HFFc6 (cell line): Measurements from ENCODE around the gene PALD1. TPM values are rescaled to one million over a fixed set of nuclear protein-coding genes. Genes with fewer than 3 reads are reported as not detected.
A peak's percentile ranks its signal among the peaks of the same experiment; 100 is the strongest.

Source experiments
- DNase-seq: peaks from one replicate; pipeline ENCODE4 v3.0.0-alpha.2; 2018
- H3K27ac Mint-ChIP-seq: 2 replicates; pipeline ENCODE4 v1.8.0; 2020; ENCODE audit warnings: mild to moderate bottlenecking, mixed read lengths
- H3K27me3 Mint-ChIP-seq: 2 replicates; pipeline ENCODE4 v1.8.0; 2021; ENCODE audit warnings: mild to moderate bottlenecking, moderate library complexity, mixed read lengths; ENCODE audit not compliant: insufficient read depth
- H3K36me3 Mint-ChIP-seq: 2 replicates; pipeline ENCODE4 v1.8.0; 2021; ENCODE audit warnings: low read depth, mixed read lengths
- H3K4me1 Mint-ChIP-seq: 2 replicates; pipeline ENCODE4 v1.8.0; 2020; ENCODE audit warnings: low read depth, mixed read lengths
- H3K4me3 Mint-ChIP-seq: 2 replicates; pipeline ENCODE4 v1.8.0; 2020; ENCODE audit warnings: mild to moderate bottlenecking, moderate library complexity, mixed read lengths
- H3K9me3 Mint-ChIP-seq: 2 replicates; pipeline ENCODE4 v1.8.0; 2020; ENCODE audit warnings: mild to moderate bottlenecking, mixed read lengths
- total RNA-seq, 6 experiments: library from RNA; stranded (reverse); fragmentation: NEBNext Ultra II Directional; extraction: Animal tissue kit (Norgen Biotek cat#: 25700); gene quantifications; 2 replicates in 1 of 6; 3 replicates in 5 of 6; pipeline ENCODE4 v1.2.3, GENCODE V29; 2021
- TF ChIP-seq, protein P1 (sequence below): fragments of 200-600 bp; sonication (generic); IDR thresholded peaks from 2 replicates; pipeline ENCODE4 v1.5.0; 2021; ENCODE audit warnings: antibody characterized with exemption, mild to moderate bottlenecking

The PALD1 gene
- total RNA-seq, 6 experiments from 2014 or later = not detected

- H3K36me3 Mint-ChIP-seq = no peaks in the 10 kb centered on the region
- TF ChIP-seq, protein P1, sequence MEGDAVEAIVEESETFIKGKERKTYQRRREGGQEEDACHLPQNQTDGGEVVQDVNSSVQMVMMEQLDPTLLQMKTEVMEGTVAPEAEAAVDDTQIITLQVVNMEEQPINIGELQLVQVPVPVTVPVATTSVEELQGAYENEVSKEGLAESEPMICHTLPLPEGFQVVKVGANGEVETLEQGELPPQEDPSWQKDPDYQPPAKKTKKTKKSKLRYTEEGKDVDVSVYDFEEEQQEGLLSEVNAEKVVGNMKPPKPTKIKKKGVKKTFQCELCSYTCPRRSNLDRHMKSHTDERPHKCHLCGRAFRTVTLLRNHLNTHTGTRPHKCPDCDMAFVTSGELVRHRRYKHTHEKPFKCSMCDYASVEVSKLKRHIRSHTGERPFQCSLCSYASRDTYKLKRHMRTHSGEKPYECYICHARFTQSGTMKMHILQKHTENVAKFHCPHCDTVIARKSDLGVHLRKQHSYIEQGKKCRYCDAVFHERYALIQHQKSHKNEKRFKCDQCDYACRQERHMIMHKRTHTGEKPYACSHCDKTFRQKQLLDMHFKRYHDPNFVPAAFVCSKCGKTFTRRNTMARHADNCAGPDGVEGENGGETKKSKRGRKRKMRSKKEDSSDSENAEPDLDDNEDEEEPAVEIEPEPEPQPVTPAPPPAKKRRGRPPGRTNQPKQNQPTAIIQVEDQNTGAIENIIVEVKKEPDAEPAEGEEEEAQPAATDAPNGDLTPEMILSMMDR = no peak
- no peak overlapping the region for H3K4me3 Mint-ChIP-seq
- no peak for DNase-seq
- H3K4me1 Mint-ChIP-seq = no peaks in the 10 kb centered on the region
- H3K27ac Mint-ChIP-seq = no peak overlapping the region
- H3K27me3 Mint-ChIP-seq = peaks cover 41% of the 10 kb centered on the region
- H3K9me3 Mint-ChIP-seq = no peaks in the 10 kb centered on the region
Observed at GRCh38 chr10:70539471-70539870, 60.9 kb downstream of the PALD1 start.

DNA sequence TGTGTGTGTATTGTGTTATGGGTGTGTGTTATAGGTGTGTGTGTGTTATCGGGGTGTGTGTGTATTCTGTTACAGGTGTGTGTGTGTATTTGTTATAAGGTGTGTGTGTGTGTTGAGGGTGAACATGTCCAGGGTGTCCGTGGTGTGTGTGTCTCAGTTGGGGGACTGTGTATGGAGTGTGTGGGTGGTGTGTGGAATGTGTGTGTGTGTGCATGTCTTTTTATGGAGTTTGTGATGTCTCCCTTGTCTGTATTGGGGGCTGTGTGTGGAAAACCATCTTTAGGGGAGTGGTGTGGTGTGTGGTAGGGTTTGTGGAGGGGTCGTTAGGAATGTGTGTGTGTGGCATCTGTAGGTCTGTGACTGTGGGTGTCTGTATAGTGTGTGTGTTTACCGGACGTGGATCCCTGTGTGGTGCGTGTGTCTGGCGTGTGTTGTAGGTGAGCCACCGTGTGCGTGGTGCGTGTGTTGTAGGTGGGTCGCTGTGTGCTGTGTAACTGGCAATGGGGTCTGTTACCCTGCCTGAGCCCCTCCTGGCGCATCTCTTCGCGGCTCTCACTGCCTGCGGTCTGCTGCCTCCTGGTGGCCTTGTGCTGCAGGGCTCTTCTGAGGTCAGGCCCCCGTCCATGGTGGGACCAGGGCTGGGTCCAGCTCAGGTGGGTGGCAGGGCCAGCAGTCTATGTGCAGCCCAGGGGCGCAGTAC lies 61.7 kb downstream of the PALD1 start:
- no peaks in the 10 kb centered on the region for H3K9me3 Mint-ChIP-seq
- TF ChIP-seq, protein P1 = peak; percentile 79
- H3K4me1 Mint-ChIP-seq = no peaks in the 10 kb centered on the region
- H3K4me3 Mint-ChIP-seq = no peak overlapping the region
- H3K27ac Mint-ChIP-seq = no peak overlapping the region
- DNase-seq = no peak
- peaks cover 45% of the 10 kb centered on the region for H3K27me3 Mint-ChIP-seq
- H3K36me3 Mint-ChIP-seq = no peaks in the 10 kb centered on the region

DNA sequence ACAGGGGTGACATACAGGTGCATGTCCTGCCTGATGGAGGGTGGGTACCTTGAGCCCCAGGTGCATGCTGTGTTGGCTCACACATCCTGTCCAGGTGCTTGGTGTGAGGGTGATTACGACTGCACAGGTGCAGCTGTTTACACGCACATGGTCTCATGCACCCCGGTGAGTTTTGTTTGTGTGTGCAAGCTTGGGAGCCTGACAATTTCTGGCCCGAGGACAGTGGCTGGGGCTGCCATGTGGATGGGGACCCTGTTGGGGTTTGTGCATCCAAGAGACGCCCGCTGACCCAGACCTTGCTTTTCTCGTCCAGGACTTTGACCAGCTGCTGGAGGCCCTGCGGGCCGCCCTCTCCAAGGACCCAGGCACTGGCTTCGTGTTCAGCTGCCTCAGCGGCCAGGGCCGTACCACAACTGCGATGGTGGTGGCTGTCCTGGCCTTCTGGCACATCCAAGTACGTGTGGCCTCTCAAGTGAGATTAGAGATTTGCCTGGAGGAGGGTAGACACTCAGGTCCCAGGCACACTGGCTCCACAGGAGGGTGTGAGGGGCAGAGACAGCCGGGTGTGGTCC lies 62.3 kb downstream of the PALD1 start:
- no peak for DNase-seq
- Mint-ChIP-seq H3K36me3 (no peaks in the 10 kb centered on the region), H3K4me1 (no peaks in the 10 kb centered on the region), H3K27me3 (peaks cover 42% of the 10 kb centered on the region), H3K4me3 (no peak overlapping the region), H3K27ac (no peak overlapping the region), H3K9me3 (no peaks in the 10 kb centered on the region)
- TF ChIP-seq, protein P1 = peak; percentile 56; the same call in 1 of the 2 replicates

- TF ChIP-seq, protein P1 = no peak
- no peak overlapping the region for H3K4me3 Mint-ChIP-seq
- DNase-seq = no peak
- no peaks in the 10 kb centered on the region for H3K9me3 Mint-ChIP-seq
- H3K36me3 Mint-ChIP-seq = no peaks in the 10 kb centered on the region
- peaks cover 32% of the 10 kb centered on the region for H3K27me3 Mint-ChIP-seq
- H3K4me1 Mint-ChIP-seq = no peaks in the 10 kb centered on the region
- no peak overlapping the region for H3K27ac Mint-ChIP-seq
Observed at GRCh38 chr10:70541736-70542564, 63.4 kb downstream of the PALD1 start.

DNA sequence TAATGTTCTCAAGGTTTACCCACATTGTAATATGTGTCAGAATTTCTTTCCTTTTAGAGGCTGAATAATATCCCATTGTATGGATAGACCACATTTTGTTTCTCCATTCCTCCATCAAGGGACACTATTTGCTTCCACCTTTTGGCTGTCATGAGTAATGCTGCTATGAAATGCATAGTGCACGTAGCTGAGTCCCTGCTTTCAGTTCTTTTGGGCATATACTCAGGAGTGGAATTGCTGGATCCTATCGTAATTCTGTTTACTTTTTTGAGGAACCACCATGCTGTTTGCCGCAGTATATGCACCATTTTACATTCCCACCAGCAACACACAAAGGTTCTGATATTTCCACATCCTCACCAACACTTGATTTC lies 64.0 kb downstream of the PALD1 start:
- H3K27ac Mint-ChIP-seq = no peak overlapping the region
- peaks cover 27% of the 10 kb centered on the region for H3K27me3 Mint-ChIP-seq
- no peaks in the 10 kb centered on the region for H3K4me1 Mint-ChIP-seq
- TF ChIP-seq, protein P1 = peak; percentile 47
- no peak overlapping the region for H3K4me3 Mint-ChIP-seq
- DNase-seq = no peak
- H3K36me3 Mint-ChIP-seq = no peaks in the 10 kb centered on the region
- no peaks in the 10 kb centered on the region for H3K9me3 Mint-ChIP-seq
